Stomach (tissue), 4 donors: ENCODE measurements around the gene TGM3.

ENCODE experiments used
- EP300 ChIP-seq: sonication (generic); formaldehyde crosslinking; IDR thresholded peaks from one replicate; pipeline ENCODE4 v1.6.1; 2017; ENCODE audit warnings: antibody characterized with exemption
- POLR2A ChIP-seq, 4 donors: fragments of 450-650 bp; IDR thresholded peaks; one replicate each; pipeline ENCODE4 v1.6.1; 2016; ENCODE audit warnings: antibody characterized with exemption in 4 of 4, control low read depth in 2 of 4, mild to moderate bottlenecking in 1 of 4, moderate library complexity in 1 of 4
- TF ChIP-seq, protein P1 (sequence below), 7 experiments: fragments of 450-650 bp in 4 of 7; fragments of 200-600 bp in 3 of 7; sonication (generic) in 3 of 7; IDR thresholded peaks; one replicate each; pipeline ENCODE4 v1.5.1; 2016 to 2019; ENCODE audit warnings: antibody characterized with exemption in 7 of 7, control low read depth in 2 of 7, mild to moderate bottlenecking in 1 of 7

DNA sequence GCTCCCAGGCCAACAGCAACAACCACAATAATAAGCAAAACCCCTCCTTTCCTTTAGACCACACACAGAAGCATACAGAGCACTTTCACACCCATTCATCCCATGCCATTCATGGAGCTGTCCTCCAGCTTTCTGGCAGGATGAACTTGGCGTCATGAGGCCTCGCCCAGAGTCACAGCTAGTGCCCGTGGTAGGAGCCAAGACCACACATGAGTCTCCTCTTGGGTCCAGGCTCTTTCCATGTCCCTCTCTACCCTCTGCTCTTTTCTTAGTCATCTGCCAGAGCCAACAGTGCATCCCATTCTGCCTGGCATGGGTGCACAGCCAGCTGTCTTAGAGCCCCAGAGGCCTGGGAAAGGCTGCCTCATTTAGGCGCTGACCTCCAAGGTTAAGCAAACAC, 1.8 kb upstream of the TGM3 start:
- TF ChIP-seq POLR2A (IDR thresholded peaks at IDR 0.05) (no peak), EP300 (no peak)
- TF ChIP-seq, protein P1, sequence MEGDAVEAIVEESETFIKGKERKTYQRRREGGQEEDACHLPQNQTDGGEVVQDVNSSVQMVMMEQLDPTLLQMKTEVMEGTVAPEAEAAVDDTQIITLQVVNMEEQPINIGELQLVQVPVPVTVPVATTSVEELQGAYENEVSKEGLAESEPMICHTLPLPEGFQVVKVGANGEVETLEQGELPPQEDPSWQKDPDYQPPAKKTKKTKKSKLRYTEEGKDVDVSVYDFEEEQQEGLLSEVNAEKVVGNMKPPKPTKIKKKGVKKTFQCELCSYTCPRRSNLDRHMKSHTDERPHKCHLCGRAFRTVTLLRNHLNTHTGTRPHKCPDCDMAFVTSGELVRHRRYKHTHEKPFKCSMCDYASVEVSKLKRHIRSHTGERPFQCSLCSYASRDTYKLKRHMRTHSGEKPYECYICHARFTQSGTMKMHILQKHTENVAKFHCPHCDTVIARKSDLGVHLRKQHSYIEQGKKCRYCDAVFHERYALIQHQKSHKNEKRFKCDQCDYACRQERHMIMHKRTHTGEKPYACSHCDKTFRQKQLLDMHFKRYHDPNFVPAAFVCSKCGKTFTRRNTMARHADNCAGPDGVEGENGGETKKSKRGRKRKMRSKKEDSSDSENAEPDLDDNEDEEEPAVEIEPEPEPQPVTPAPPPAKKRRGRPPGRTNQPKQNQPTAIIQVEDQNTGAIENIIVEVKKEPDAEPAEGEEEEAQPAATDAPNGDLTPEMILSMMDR (IDR thresholded peaks at IDR 0.05) = no peak
